K562 (cell line): ENCODE data around the gene PYGM. TPM values are rescaled to one million over a fixed set of nuclear protein-coding genes. Genes with fewer than 3 reads are reported as not detected.

ENCODE experiments used
- ARID2 ChIP-seq: fragments of 450-650 bp; IDR thresholded peaks from 2 replicates; pipeline ENCODE4 v1.6.1; 2017; ENCODE audit warnings: antibody characterized with exemption, mild to moderate bottlenecking
- CC2D1A ChIP-seq: fragments of 450-650 bp; IDR thresholded peaks from 2 replicates; pipeline ENCODE4 v1.6.1; 2017; ENCODE audit warnings: mild to moderate bottlenecking
- CCAR2 ChIP-seq: fragments of 200-400 bp; formaldehyde crosslinking; IDR thresholded peaks from 2 replicates; pipeline ENCODE4 v1.6.1; 2017; ENCODE audit warnings: mild to moderate bottlenecking, low read depth, low read length
- DDX20 ChIP-seq: fragments of 450-650 bp; IDR thresholded peaks from 2 replicates; pipeline ENCODE4 v1.6.1; 2016; ENCODE audit warnings: missing genetic modification characterization, low read depth, mild to moderate bottlenecking, missing compliant biosample characterization, moderate library complexity
- E2F5 ChIP-seq: sonication (generic); formaldehyde crosslinking; IDR thresholded peaks from 2 replicates; pipeline ENCODE4 v1.8.0; 2022; ENCODE audit warnings: mild to moderate bottlenecking, missing genetic modification reagents
- HMGXB4 ChIP-seq: sonication (generic); formaldehyde crosslinking; IDR thresholded peaks from 2 replicates; pipeline ENCODE4 v1.8.1; 2023; ENCODE audit warnings: mild to moderate bottlenecking, missing genetic modification reagents
- MEF2A ChIP-seq: IDR thresholded peaks from 2 replicates; pipeline ENCODE4 v1.6.1; 2011; ENCODE audit warnings: low read depth, mild to moderate bottlenecking, low read length, moderate library complexity; ENCODE audit not compliant: control insufficient read depth
- NR2C1 ChIP-seq, 2 experiments: fragments of 450-650 bp; IDR thresholded peaks; 2 replicates each; pipeline ENCODE4 v1.6.1; 2017; ENCODE audit warnings: mild to moderate bottlenecking in 2 of 2, antibody characterized with exemption in 1 of 2, inconsistent platforms in 1 of 2, missing compliant biosample characterization in 1 of 2, missing genetic modification characterization in 1 of 2
- PURB ChIP-seq: sonication (generic); formaldehyde crosslinking; IDR thresholded peaks from 2 replicates; pipeline ENCODE4 v1.9.0; 2021; ENCODE audit warnings: low read depth, mild to moderate bottlenecking, missing genetic modification reagents
- SMARCC2 ChIP-seq: fragments of 450-650 bp; IDR thresholded peaks from 2 replicates; pipeline ENCODE4 v1.6.1; 2017; ENCODE audit warnings: antibody characterized with exemption, moderate library complexity, mild to moderate bottlenecking, low read depth
- SNRNP70 ChIP-seq: fragments of 200-400 bp; formaldehyde crosslinking; optimal IDR thresholded peaks from 2 replicates; pipeline ENCODE3; 2017; ENCODE audit warnings: low read depth, low read length
- STAT5A ChIP-seq: IDR thresholded peaks from 2 replicates; pipeline ENCODE4 v1.6.1; 2012; ENCODE audit warnings: low read length, inconsistent platforms, borderline replicate concordance
- ZBTB8A ChIP-seq: fragments of 450-650 bp; IDR thresholded peaks from 2 replicates; pipeline ENCODE4 v1.6.1; 2018; ENCODE audit warnings: mild to moderate bottlenecking, moderate library complexity; ENCODE audit not compliant: partially characterized antibody
- ZNF134 ChIP-seq: fragments of 250-450 bp; sonication (Bioruptor Pico); conservative IDR thresholded peaks from 2 replicates; pipeline ENCODE4 v1.4.0; 2020
- ZNF217 ChIP-seq: sonication (generic); formaldehyde crosslinking; IDR thresholded peaks from 2 replicates; pipeline ENCODE4 v1.8.0; 2022; ENCODE audit warnings: mild to moderate bottlenecking, missing genetic modification reagents
- ZNF311 ChIP-seq: fragments of 250-450 bp; sonication (Bioruptor Pico); IDR thresholded peaks from 2 replicates; pipeline ENCODE4 v1.4.0; 2020; ENCODE audit warnings: mild to moderate bottlenecking, moderate library complexity
- ZNF384 ChIP-seq: IDR thresholded peaks from 2 replicates; pipeline ENCODE4 v1.6.1; 2012; ENCODE audit warnings: low read depth, low read length, improper control_type of control experiment
- ZNF639 ChIP-seq, 2 experiments: fragments of 200-800 bp in 1 of 2; sonication (Bioruptor generic) in 1 of 2; sonication (generic) in 1 of 2; formaldehyde crosslinking in 1 of 2; IDR thresholded peaks in 1 of 2; conservative IDR thresholded peaks in 1 of 2; 2 replicates each; pipeline versions ENCODE4 v1.5.0 to v1.6.1; 2016 to 2020; ENCODE audit warnings: missing compliant biosample characterization in 1 of 2, missing genetic modification characterization in 1 of 2, missing genetic modification reagents in 1 of 2
- polyA plus RNA-seq, 8 experiments: library from polyadenylated mRNA; depleted of rRNA in 4 of 8; stranded (reverse) in 5 of 8; unstranded in 3 of 8; fragments of >200 nt; fragmentation: Nextera tagmentation in 2 of 8; fragmentation: Illumina TruSeq in 1 of 8; extraction: Ambion mirVana in 2 of 8; extraction: Trizol in 1 of 8; gene quantifications; 2 replicates each; pipeline versions ENCODE4 v1.2.1 to v1.2.3, GENCODE V29; 2011 to 2014; ENCODE audit warnings: inconsistent platforms in 1 of 8, missing spikeins in 1 of 8
- total RNA-seq, 7 experiments: library from RNA; depleted of rRNA in 6 of 7; stranded (reverse); fragments of >200 nt in 6 of 7; fragmentation: Illumina TruSeq in 2 of 7; extraction: Trizol in 2 of 7; gene quantifications; 2 replicates each; pipeline versions ENCODE4 v1.2.1 to v1.2.3, GENCODE V29; 2011 to 2021; ENCODE audit warnings: low replicate concordance in 1 of 7

PYGM gene
- total and polyA plus RNA-seq, 9 of the 15 experiments (the other 6 are each of a cell fraction or from before 2014, with no cell fraction given), result 0.07 to 1.5 (median 0.68) TPM

- TF ChIP-seq CC2D1A (peak; percentile 34; the same call in 1 of the 2 replicates), MEF2A (no peak), ZNF134 (CRISPR knock-in tag) (no peak), SNRNP70 (no peak), SMARCC2 (peak; percentile 65), DDX20 (tag) (no peak), E2F5 (CRISPR knock-in tag) (no peak), NR2C1 (IDR thresholded peaks at IDR 0.05) (peak; percentile 54; the same call in 1 of the 2 replicates), NR2C1 (tag; IDR thresholded peaks at IDR 0.05) (peak; percentile 72), ZNF384 (0 out of 2 replicates have a peak, but pooled peaks have one; percentile 12), ZNF217 (CRISPR knock-in tag) (no peak), ZNF311 (CRISPR knock-in tag) (no peak), HMGXB4 (peak; percentile 78; the same call in 1 of the 2 replicates), ZNF639 (CRISPR knock-in tag; conservative IDR thresholded peaks at IDR 0.05 in 1 of 2, IDR thresholded peaks at IDR 0.05 in 1 of 2) (no peak), ARID2 (0 out of 2 replicates have a peak, but pooled peaks have one; percentile 28), STAT5A (no peak), ZBTB8A (no peak), CCAR2 (no peak), PURB (no peak)
Measured at GRCh38 chr11:64743591-64744543, 15.9 kb downstream of the PYGM start, which contains the start of gene RASGRP2 (continued).
